DMS153 treated with DMSO at 0.1 percent for 48 hours (cell line): ENCODE results near the gene HOXA4.

Source experiments
- DNase-seq: peaks from one replicate; lab custom pipeline; 2025; ENCODE audit not compliant: unreplicated experiment; lab: John Stamatoyannopoulos, UW

Gene HOXA4

GRCh38 chr7:27133409-27134231 lies 3.1 kb upstream of the HOXA4 start:
- no peak for DNase-seq

GRCh38 chr7:27132978-27133377 lies 2.4 kb upstream of the HOXA4 start:
- DNase-seq, result no peak

GRCh38 chr7:27132214-27132613 lies 1.7 kb upstream of the HOXA4 start:
- DNase-seq, result no peak

DNA sequence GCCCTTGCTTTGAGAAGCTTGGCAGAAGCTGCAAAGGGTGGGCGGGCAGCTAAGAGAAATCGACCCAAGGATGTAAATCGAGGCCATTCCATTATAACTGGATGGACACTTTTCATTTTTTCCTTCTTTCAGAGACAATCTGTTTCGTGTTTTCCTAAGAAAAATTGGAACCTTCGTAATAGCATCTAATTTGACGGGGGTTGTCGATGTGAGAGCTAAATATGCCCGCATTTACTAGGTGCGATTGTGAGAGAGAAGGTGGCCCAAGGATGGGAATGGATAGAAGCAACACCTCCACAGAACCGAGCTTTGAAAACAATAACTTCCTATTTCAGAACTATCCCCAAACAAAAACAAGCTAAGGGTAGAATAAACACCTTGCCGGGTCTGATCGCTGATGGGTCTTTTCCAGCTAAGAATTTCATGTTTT lies 848 bp upstream of the HOXA4 start:
- DNase-seq, result no peak

DNA sequence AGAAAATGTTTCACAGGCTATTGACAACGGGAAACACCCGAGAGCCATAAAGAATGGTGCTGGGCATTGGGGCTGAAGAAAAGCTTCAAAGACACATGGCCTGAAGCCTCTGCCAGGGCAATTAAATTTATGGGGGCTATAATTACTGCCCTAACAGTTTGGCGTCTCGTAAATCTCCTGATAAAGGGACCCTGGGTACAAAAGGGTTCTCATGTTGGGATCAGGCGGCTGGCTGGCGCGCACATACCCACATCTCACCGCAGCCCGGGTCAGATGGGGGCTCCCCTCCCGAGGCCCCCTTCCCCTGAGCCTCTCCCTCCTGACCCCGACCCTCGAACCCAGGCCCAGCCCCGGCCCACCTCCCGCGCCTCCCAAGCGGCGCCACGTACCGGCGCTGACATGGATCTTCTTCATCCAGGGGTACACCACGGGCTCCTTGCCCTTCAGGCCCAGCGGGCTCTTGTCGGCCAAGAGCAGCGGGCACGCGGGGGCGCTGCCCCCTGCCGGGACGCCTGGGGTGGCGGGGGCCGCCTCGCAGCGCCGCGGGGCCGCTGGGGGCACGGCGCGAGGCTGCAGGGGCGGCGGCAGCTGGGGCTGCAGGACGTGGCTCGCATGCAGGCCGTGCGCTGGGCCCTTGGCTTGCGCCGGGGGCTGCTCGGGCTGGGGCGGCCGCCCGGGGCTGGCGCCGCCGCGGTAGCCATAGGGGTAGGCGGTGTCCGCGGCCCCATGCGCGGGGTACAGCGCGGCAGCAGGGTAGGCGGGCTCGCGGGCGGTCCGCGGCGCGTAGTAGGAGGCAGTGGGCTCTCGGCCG lies 623 bp downstream of the HOXA4 start:
- DNase-seq, result no peak

GRCh38 chr7:27128776-27129728 lies 1.5 kb downstream of the HOXA4 start:
- DNase-seq, result no peak

DNA sequence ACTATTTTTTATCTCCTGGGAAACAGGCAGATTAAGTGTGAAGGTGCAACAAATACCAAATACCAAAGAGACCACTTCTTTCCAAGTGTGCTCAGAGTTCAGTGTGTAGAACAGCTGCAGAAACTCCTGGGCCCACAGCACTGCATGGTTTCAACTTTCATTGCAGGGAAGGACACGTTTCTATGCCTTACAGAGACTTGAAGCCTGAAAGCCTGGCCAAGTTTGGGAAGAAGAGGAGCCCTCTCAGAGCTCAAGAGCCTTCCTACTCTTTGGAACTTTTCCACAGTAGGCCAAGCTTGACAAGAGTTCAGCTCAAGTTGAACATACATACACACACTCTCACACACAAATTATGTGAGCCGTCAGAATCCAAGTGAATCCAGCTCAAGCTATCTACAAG lies 2.5 kb downstream of the HOXA4 start:
- DNase-seq, result no peak

DNA sequence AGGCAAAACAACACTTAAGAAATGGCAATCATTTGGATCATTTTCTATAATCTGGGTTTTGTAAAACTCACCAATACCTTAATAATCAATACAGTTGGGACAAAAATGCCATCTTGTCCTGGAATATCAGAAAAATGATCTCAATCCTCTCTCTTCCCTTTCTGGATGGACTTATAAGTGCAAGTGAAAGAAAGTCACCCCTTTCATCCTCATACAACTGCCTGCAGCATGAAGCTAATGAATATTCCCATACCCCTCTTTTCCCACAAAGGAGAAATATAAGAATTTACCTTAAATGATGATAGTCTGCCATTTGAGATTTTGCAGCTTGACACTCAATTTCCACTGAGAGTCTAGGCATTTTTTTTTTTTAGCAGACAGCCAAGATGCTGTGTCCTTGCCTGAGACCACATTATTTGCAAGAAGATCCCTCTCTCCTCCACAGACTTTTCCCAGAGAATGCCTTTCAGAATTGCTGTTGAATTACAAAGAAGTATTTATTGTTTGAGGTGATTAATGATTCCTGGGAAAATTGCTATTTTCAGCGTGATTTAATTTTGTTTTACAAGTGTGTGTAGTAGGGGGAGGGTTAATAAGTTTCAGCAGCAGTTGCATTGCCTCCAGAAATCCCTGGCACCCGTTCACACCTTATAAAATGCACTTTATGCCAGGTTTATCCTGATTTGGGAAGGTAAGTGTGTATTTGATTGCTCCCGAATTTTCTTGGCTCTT lies 3.8 kb downstream of the HOXA4 start:
- DNase-seq, result no peak

DNA sequence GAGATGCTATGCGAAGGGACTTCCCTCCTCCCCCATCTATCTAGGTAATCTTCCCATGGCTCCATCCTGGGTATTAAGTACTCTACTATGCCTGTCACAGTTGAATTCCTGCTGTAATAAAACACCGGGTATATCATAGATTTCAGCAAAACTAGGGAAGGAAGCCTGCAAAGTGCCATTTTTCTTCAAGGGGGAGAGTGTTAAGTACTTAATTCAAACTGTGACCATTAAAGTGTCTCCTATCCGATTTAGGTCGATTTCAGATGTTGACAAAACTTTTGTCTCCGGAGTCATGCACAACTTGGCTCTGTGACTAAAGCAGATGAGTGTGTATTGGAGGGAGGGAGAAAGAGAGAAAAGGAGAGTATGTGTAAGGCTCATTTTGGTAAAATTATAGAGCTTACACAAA lies 4.6 kb downstream of the HOXA4 start:
- no peak for DNase-seq

GRCh38 chr7:27124902-27125689 lies 5.5 kb downstream of the HOXA4 start:
- no peak for DNase-seq

- no peak for DNase-seq
Observed at GRCh38 chr7:27124096-27124901, 6.3 kb downstream of the HOXA4 start.

- DNase-seq, result no peak
Observed at GRCh38 chr7:27123477-27124053, 7.0 kb downstream of the HOXA4 start.

DNA sequence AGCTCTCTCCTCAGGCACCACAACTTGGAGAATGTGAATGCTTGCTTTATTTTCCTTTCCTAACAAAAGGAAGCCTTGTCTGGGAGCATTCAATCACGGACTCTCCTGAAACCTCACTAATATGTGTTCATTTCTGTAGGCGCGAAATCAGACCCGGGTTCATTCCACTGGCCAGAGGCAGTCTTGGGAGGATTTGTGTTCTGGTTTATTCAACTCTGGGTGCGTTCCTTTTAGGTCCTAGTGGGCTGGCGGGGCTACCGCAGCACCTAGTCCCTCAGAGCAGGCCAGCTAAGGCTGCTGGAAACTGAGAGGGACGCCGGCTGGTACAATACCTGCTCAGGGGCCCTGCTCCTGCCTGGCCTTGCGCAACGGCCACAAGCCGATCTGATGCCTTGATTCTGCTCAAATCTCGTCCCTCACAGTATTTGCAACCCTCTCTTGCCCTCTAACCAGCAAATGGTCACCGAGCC lies 7.5 kb downstream of the HOXA4 start:
- no peak for DNase-seq

GRCh38 chr7:27122077-27122910 lies 8.3 kb downstream of the HOXA4 start:
- DNase-seq, result no peak

DNA sequence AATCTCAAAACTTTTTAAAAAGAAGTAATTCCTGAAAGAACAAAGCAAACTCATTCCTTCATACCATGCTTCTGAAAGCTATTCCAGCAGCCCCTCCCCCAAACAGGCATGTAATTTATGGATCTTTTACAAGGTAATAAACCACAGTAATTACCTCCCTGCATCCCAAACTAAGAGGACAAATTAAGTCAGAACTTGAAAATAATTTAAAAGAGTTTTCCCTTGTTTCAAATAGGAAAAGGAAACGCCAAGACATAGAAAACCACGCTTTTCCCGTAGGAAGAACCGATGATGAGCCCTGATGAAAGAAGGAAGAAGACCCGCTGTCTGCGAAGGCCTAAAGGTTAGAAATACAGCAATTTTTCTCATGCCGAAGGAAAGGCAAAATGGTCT lies 8.9 kb downstream of the HOXA4 start:
- DNase-seq, result no peak

DNA sequence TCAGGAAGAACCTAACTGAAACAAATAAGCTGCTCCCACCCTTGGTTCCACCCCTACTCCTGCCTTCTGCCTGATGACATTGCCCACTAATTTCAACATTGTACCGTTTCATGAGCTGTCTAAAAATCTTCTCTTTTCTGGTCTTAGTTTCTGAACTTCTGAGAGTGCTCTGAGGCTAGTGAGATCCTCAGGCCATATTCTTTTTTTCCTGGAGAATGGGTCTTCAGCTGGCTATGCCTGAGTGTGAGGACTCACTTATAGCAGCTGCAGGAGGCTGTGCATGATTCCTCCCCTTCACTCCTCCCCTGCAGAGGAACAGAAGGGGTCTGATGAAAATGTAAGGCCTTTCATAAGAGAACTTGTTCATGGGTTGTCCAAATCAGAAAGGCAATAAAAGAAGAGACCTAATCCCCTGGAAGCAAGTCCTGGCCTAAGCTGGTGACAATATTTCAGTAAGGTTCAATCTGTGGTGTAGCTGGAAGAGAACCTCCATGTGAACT lies 11.1 kb downstream of the HOXA4 start:
- DNase-seq, result no peak

- DNase-seq, result no peak
Observed at GRCh38 chr7:27118580-27118979, 12.0 kb downstream of the HOXA4 start.
